T-cell (primary cell): ENCODE data around the gene LUC7L3. TPM values are rescaled to one million over a fixed set of nuclear protein-coding genes. Genes with fewer than 3 reads are reported as not detected.

Source experiments
- ATAC-seq, 4 experiments: fragments of 200-7000 bp in 3 of 4; fragments of 150-1000 bp in 1 of 4; cut with Tn5 transposase; replicated peaks in 1 of 4; 1 replicate in 3 of 4; 2 replicates in 1 of 4; pipeline ENCODE4 v1.10.0; 2021; ENCODE audit warnings: moderate library complexity in 3 of 4, mild to moderate bottlenecking in 2 of 4, moderate number of reproducible peaks in 1 of 4
- CTCF ChIA-PET, 2 donors: fragments of 300-600 bp; sonication (Branson Sonifier 250); formaldehyde crosslinking; loops; one replicate each; lab custom pipeline; 2022; ENCODE audit warnings: antibody characterized with exemption in 2 of 2; lab: Charles Lee
- POLR2A ChIA-PET, 2 donors: fragments of 300-600 bp; sonication (Branson Sonifier 250); formaldehyde crosslinking; loops; one replicate each; lab custom pipeline; 2022; ENCODE audit warnings: antibody characterized with exemption in 2 of 2; lab: Charles Lee
- DNase-seq, 35 experiments: peaks; one replicate each; pipeline versions ENCODE4 v3.0.0 to v3.0.0-alpha.2; 2013 to 2023
- H3K27ac ChIP-seq: one replicate; pipeline ENCODE4 v1.5.1; 2013; ENCODE audit warnings: low read length
- H3K27me3 ChIP-seq, 2 experiments: replicated peaks in 1 of 2; 1 replicate in 1 of 2; 2 replicates in 1 of 2; pipeline versions ENCODE4 v1.6.1 to v1.7.0; 2013; ENCODE audit warnings: low read length in 1 of 2, mixed read lengths in 1 of 2; ENCODE audit not compliant: control insufficient read depth in 2 of 2, insufficient read depth in 2 of 2; ENCODE audit errors: extremely low read depth in 1 of 2
- H3K36me3 ChIP-seq, 2 donors: 1 replicate in 1 of 2; 2 replicates in 1 of 2; pipeline versions ENCODE4 v1.6.1 to v1.7.0; 2013; ENCODE audit warnings: low read length in 1 of 2; ENCODE audit not compliant: control insufficient read depth in 2 of 2, insufficient read depth in 1 of 2; ENCODE audit errors: extremely low read depth in 1 of 2
- H3K4me1 ChIP-seq, 2 experiments: 1 replicate in 1 of 2; 2 replicates in 1 of 2; pipeline versions ENCODE4 v1.6.1 to v1.7.0; 2013; ENCODE audit warnings: low read length in 2 of 2, mixed read lengths in 1 of 2; ENCODE audit not compliant: insufficient read depth in 2 of 2, control insufficient read depth in 1 of 2; ENCODE audit errors: extremely low read depth in 1 of 2
- H3K4me3 ChIP-seq, 2 donors: 1 replicate in 1 of 2; 2 replicates in 1 of 2; pipeline versions ENCODE4 v1.5.1 to v1.7.0; 2013; ENCODE audit warnings: mild to moderate bottlenecking in 2 of 2, low read length in 1 of 2, moderate library complexity in 1 of 2; ENCODE audit not compliant: control insufficient read depth in 1 of 2; ENCODE audit errors: extremely low read depth in 1 of 2
- H3K9me3 ChIP-seq: 2 replicates; pipeline ENCODE4 v1.7.0; 2013
- H3K27ac Mint-ChIP-seq, 2 donors: one replicate each; pipeline ENCODE4 v1.8.0; 2020 to 2021; ENCODE audit warnings: mild to moderate bottlenecking in 2 of 2, mixed read lengths in 2 of 2
- H3K27me3 Mint-ChIP-seq, 2 donors: one replicate each; pipeline ENCODE4 v1.8.0; 2021 to 2022; ENCODE audit warnings: mixed read lengths in 2 of 2
- H3K36me3 Mint-ChIP-seq: one replicate; pipeline ENCODE4 v1.8.0; 2021; ENCODE audit warnings: mixed read lengths
- H3K4me1 Mint-ChIP-seq, 3 donors: one replicate each; pipeline ENCODE4 v1.8.0; 2020 to 2022; ENCODE audit warnings: mixed read lengths in 3 of 3, mild to moderate bottlenecking in 1 of 3
- H3K4me3 Mint-ChIP-seq, 3 donors: one replicate each; pipeline ENCODE4 v1.8.0; 2020 to 2022; ENCODE audit warnings: mild to moderate bottlenecking in 3 of 3, mixed read lengths in 3 of 3, moderate library complexity in 3 of 3
- H3K9me3 Mint-ChIP-seq, 3 donors: one replicate each; pipeline ENCODE4 v1.8.0; 2020 to 2022; ENCODE audit warnings: mixed read lengths in 3 of 3
- WGBS: methylation state at CpG from one replicate; pipeline ENCODE4 v1.1.5; 2013; ENCODE audit warnings: missing lambda C conversion rate; ENCODE audit not compliant: insufficient coverage; 5-methylcytosine and 5-hydroxymethylcytosine counted together
- total RNA-seq, 35 experiments: library from RNA in 6 of 35; stranded (reverse) in 6 of 35; fragments of 120-200 nt in 1 of 35; gene quantifications; one replicate each; pipeline versions ENCODE4 v1.2.1 to v1.2.4 and lab custom pipeline; 2013 to 2026

The LUC7L3 gene
- total RNA-seq, 5 donors from 2014 or later (not counting 1 experiment from before 2014, with no cell fraction given), result 126 to 273 (median 232) TPM

GRCh38 chr17:50770346-50770745 lies 50.9 kb downstream of the LUC7L3 start:
- H3K27ac ChIP-seq, result no peak overlapping the region
- 100% methylated on average over 1 of the region's 2 CpGs for WGBS
- no peaks in the 10 kb centered on the region for H3K4me1 ChIP-seq
- no peak overlapping the region for H3K27ac Mint-ChIP-seq
- H3K4me3 ChIP-seq, result no peak overlapping the region
- ATAC-seq (no peak), DNase-seq (no peak)
- CTCF ChIA-PET, result interaction anchor here in 1 of 2 donors (0.6 kb wide), 1 partner anchor 13 kb away, joined by 3 read pairs; no protein-coding TSS in a partner anchor
- H3K9me3 ChIP-seq, result no peaks in the 10 kb centered on the region
- peaks cover 0 to 10% (median 0%) of the 10 kb centered on the region in 3 donors for H3K4me1 Mint-ChIP-seq
- no peak overlapping the region for H3K4me3 Mint-ChIP-seq
- no peaks in the 10 kb centered on the region for H3K9me3 Mint-ChIP-seq
- H3K36me3 Mint-ChIP-seq, result no peaks in the 10 kb centered on the region
- H3K27me3 Mint-ChIP-seq, result peaks cover 2 to 7% of the 10 kb centered on the region in 2 donors
- no peaks in the 10 kb centered on the region for H3K36me3 ChIP-seq
- H3K27me3 ChIP-seq, result peaks cover 0 to 2% of the 10 kb centered on the region in 2 experiments
- POLR2A ChIA-PET, result no interaction called here

DNA sequence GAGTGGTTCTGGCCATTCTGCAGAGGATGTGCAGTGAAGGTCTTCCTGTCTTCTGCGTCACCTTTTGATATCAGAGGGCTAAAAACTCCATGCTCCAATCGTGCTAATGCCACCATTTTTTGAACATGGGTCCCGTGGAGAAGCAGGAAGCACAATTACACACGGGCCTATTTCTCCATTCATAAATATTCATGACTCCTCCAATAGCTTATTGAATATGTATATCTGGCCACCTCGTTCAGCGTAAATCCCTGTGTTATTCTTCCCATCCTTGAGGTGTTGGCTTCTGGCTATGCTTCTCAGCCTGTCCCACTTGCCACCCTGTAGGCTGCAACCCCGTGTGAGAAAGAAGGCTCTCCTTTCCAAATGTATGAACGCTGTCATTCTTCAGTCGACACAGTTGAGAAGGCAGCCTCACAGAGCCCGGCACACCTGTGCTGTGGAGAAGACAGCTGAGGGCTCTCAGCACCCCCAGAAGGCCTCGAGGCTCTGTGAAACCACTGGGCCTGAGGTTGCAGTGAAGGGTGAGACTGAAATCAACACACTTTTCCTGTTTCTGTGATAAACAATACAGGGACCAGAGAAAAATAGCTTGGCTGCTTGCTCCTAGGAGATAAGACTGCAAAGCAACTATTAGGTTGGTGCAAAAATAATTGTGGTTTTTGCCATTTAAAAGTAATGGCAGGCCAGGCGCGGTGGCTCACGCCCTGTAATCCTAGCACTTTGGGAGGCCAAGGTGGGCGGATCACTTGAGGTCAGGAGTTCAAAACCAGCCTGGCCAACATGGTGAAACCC lies 52.8 kb downstream of the LUC7L3 start:
- POLR2A ChIA-PET, result interaction anchor here in 1 of 2 donors (0.6 kb wide), 1 partner anchor 11 kb away, joined by 3 read pairs; no protein-coding TSS in a partner anchor
- 42% methylated on average over 6 of the region's 15 CpGs for WGBS
- peaks cover 0 to 2% of the 10 kb centered on the region in 2 experiments for H3K27me3 ChIP-seq

DNA sequence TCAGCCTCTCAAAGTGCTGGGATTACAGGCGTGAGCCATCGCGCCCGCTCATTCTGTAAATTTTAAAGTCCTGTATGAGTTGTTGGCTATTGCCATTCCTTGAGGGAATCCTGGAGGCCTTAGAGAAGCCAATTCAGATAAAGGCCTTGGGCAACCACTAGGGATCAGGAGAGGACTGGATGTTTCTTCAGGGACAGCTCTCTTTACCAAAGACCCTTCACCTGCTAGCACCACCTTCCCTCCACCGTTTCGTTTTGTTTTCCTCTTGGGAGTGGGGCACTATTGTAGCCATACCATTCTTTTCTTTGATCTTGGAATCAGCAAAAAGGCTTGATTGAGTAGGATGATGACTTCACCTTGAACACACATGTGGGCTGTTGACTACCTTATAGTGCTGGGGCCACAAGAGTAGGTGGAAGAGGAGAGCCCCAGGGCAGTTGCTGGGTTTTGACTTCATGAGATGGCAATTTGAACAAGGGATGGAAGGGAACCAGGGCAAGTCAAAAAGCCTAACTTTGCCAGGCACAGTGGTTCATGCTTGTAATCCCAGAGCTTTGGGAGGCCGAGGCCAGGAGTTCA lies 54.9 kb downstream of the LUC7L3 start:
- H3K9me3 Mint-ChIP-seq, result no peaks in the 10 kb centered on the region
- H3K27ac Mint-ChIP-seq, result no peak overlapping the region
- Histone ChIP-seq H3K27me3 (peaks cover 0 to under 1% of the 10 kb centered on the region in 2 experiments), H3K4me3 (no peak overlapping the region), H3K27ac (no peak overlapping the region), H3K36me3 (no peaks in the 10 kb centered on the region), H3K9me3 (no peaks in the 10 kb centered on the region), H3K4me1 (peaks cover 0 to 5% of the 10 kb centered on the region in 2 experiments)
- no peak overlapping the region for H3K4me3 Mint-ChIP-seq
- ATAC-seq (no peak), DNase-seq (no peak)
- ChIA-PET CTCF (no interaction called here), POLR2A (no interaction called here)
- no peaks in the 10 kb centered on the region for H3K36me3 Mint-ChIP-seq
- H3K4me1 Mint-ChIP-seq, result peaks cover 9 to 17% (median 10%) of the 10 kb centered on the region in 3 donors
- 75% methylated on average over 1 of the region's 7 CpGs for WGBS
- peaks cover 0 to 3% of the 10 kb centered on the region in 2 donors for H3K27me3 Mint-ChIP-seq

More for the DNA sequence above, 52.8 kb downstream of the LUC7L3 start:
- Histone ChIP-seq H3K36me3 (no peaks in the 10 kb centered on the region), H3K27ac (no peak overlapping the region), H3K9me3 (no peaks in the 10 kb centered on the region), H3K4me3 (no peak overlapping the region), H3K4me1 (no peaks in the 10 kb centered on the region)
- DNase-seq (peak in 3 of 35 experiments; percentile 6 to 30 (median 11)), ATAC-seq (no peak)
- peaks cover 2 to 6% of the 10 kb centered on the region in 2 donors for H3K27me3 Mint-ChIP-seq
- no peaks in the 10 kb centered on the region for H3K9me3 Mint-ChIP-seq
- no peaks in the 10 kb centered on the region for H3K36me3 Mint-ChIP-seq
- no peak overlapping the region for H3K4me3 Mint-ChIP-seq
- peak overlapping the region in 1 of 2 donors; percentile 60 for H3K27ac Mint-ChIP-seq
- peaks cover 0 to 7% (median 0%) of the 10 kb centered on the region in 3 donors for H3K4me1 Mint-ChIP-seq
- CTCF ChIA-PET, result no interaction called here

DNA sequence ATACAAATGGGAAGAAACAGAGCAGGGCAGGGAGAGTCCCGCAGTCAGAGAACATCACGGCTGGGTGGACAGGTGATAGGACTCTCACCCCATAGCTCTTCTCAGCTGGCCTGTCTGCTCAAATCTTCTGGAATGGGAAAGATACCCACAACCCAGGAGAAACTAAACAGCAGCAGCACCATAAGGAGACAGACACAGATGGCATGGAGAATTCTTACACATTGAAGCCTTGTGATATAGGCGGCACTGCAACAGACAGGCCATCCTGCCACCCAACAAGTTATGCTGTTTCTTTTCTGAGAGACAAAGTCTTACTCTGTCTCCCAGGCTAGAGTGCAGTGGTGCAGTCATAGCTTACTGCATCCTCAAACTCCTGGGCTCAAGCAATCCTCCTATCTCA lies 56.5 kb downstream of the LUC7L3 start:
- Histone ChIP-seq H3K27ac (no peak overlapping the region), H3K27me3 (peaks cover 0 to under 1% of the 10 kb centered on the region in 2 experiments), H3K4me3 (no peak overlapping the region), H3K4me1 (peaks cover 8 to 21% of the 10 kb centered on the region in 2 experiments), H3K9me3 (no peaks in the 10 kb centered on the region), H3K36me3 (no peaks in the 10 kb centered on the region)
- Mint-ChIP-seq H3K27ac (no peak overlapping the region), H3K4me1 (peaks cover 20 to 28% (median 22%) of the 10 kb centered on the region in 3 donors), H3K9me3 (no peaks in the 10 kb centered on the region), H3K36me3 (no peaks in the 10 kb centered on the region), H3K4me3 (no peak overlapping the region), H3K27me3 (no peaks in the 10 kb centered on the region)
- WGBS, result 94% methylated on average over 3 of the region's 3 CpGs
- ChIA-PET CTCF (no interaction called here), POLR2A (no interaction called here)
- DNase-seq (no peak), ATAC-seq (no peak)

GRCh38 chr17:50778471-50778870 lies 59.1 kb downstream of the LUC7L3 start:
- Histone ChIP-seq H3K27me3 (peaks cover 0 to 18% of the 10 kb centered on the region in 2 experiments), H3K9me3 (no peaks in the 10 kb centered on the region), H3K4me1 (peaks cover 12 to 35% of the 10 kb centered on the region in 2 experiments), H3K27ac (no peak overlapping the region), H3K4me3 (no peak overlapping the region), H3K36me3 (no peaks in the 10 kb centered on the region)
- ChIA-PET CTCF (interaction anchor here in 1 of 2 donors (0.5 to 1.8 kb wide), 2 partner anchors 74 to 89 kb away, joined by 3 to 6 read pairs; no protein-coding TSS in a partner anchor), POLR2A (interaction anchor here in 1 of 2 donors (0.6 kb wide), 1 partner anchor 85 kb away, joined by 11 read pairs; no protein-coding TSS in a partner anchor)
- ATAC-seq (no peak), DNase-seq (no peak)
- Mint-ChIP-seq H3K4me3 (no peak overlapping the region), H3K27ac (no peak overlapping the region), H3K27me3 (peaks cover 0 to 2% of the 10 kb centered on the region in 2 donors), H3K36me3 (no peaks in the 10 kb centered on the region), H3K4me1 (peaks cover 28 to 35% (median 30%) of the 10 kb centered on the region in 3 donors), H3K9me3 (no peaks in the 10 kb centered on the region)
- WGBS, result no CpG with 5 or more reads among the region's 8 CpGs

DNA sequence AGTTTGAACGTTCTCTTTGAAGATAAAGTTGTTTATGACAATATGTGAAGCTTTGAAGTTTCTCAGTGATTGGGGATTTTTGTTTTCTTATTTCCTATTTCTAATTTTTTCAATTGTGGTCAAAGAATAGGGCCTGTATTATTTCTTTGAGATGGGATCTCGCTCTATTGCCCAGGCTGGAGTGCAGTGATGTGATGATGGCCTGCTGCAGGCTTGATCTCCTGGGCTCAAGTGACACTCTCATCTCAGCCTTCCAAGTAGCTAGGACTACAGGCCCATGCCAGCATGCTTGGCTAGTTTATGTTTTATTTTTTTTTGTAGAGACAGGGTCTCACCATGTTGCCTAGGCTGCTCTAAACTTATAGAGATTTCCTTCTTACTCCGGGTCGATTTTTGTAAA lies 59.6 kb downstream of the LUC7L3 start:
- CTCF ChIA-PET, result interaction anchor here in 1 of 2 donors (0.5 to 1.8 kb wide), 2 partner anchors 73 to 90 kb away, joined by 3 to 6 read pairs; no protein-coding TSS in a partner anchor
- Mint-ChIP-seq H3K36me3 (no peaks in the 10 kb centered on the region), H3K4me3 (peak overlapping the region in 1 of 3 donors; percentile 73), H3K4me1 (peaks cover 28 to 35% (median 31%) of the 10 kb centered on the region in 3 donors), H3K27me3 (peaks cover 0 to 2% of the 10 kb centered on the region in 2 donors), H3K27ac (no peak overlapping the region), H3K9me3 (no peaks in the 10 kb centered on the region)
- Histone ChIP-seq H3K9me3 (no peaks in the 10 kb centered on the region), H3K36me3 (no peaks in the 10 kb centered on the region), H3K4me3 (no peak overlapping the region), H3K27ac (no peak overlapping the region), H3K4me1 (peaks cover 12 to 36% of the 10 kb centered on the region in 2 experiments), H3K27me3 (peaks cover 0 to 18% of the 10 kb centered on the region in 2 experiments)
- no CpG with 5 or more reads among the region's 4 CpGs for WGBS
- POLR2A ChIA-PET, result interaction anchor here in 1 of 2 donors (0.6 kb wide), 1 partner anchor 85 kb away, joined by 11 read pairs; no protein-coding TSS in a partner anchor
- no peak for DNase-seq
- no peak for ATAC-seq
